GM23248 (cell line): ENCODE measurements around the gene LIN28B. TPM values are rescaled to one million over a fixed set of nuclear protein-coding genes. Genes with fewer than 3 reads are reported as not detected.

ENCODE experiments used
- DNase-seq: peaks from one replicate; pipeline ENCODE4 v3.0.0-alpha.2; 2015
- H2AFZ ChIP-seq: fragments of 200-600 bp; sonication (generic); 2 replicates; pipeline ENCODE4 v1.6.1; 2016; ENCODE audit warnings: antibody characterized with exemption
- H3F3A ChIP-seq: fragments of 200-600 bp; sonication (generic); 2 replicates; pipeline ENCODE4 v1.6.1; 2016; ENCODE audit warnings: mild to moderate bottlenecking, antibody characterized with exemption, mixed run types; ENCODE audit not compliant: insufficient read depth
- H3K27ac ChIP-seq: fragments of 200-600 bp; sonication (generic); 2 replicates; pipeline ENCODE4 v1.5.1; 2016; ENCODE audit warnings: mild to moderate bottlenecking
- H3K27me3 ChIP-seq: fragments of 200-600 bp; sonication (generic); replicated peaks from 2 replicates; pipeline ENCODE4 v1.6.1; 2016; ENCODE audit warnings: mild to moderate bottlenecking; ENCODE audit not compliant: insufficient read depth
- H3K36me3 ChIP-seq: fragments of 200-600 bp; sonication (generic); 2 replicates; pipeline ENCODE4 v1.6.1; 2016; ENCODE audit warnings: low read depth, mild to moderate bottlenecking
- H3K4me1 ChIP-seq: fragments of 200-600 bp; sonication (generic); 2 replicates; pipeline ENCODE4 v1.6.1; 2016; ENCODE audit warnings: mild to moderate bottlenecking; ENCODE audit not compliant: insufficient read depth
- H3K4me2 ChIP-seq: fragments of 200-600 bp; sonication (generic); one replicate; pipeline ENCODE4 v1.6.1; 2016; ENCODE audit warnings: mild to moderate bottlenecking; ENCODE audit not compliant: unreplicated experiment
- H3K4me3 ChIP-seq: fragments of 200-600 bp; sonication (generic); 2 replicates; pipeline ENCODE4 v1.5.1; 2016; ENCODE audit warnings: mild to moderate bottlenecking
- H3K79me2 ChIP-seq: fragments of 200-600 bp; sonication (generic); 2 replicates; pipeline ENCODE4 v1.6.1; 2016; ENCODE audit warnings: mild to moderate bottlenecking; ENCODE audit not compliant: insufficient read depth
- H3K9ac ChIP-seq: fragments of 200-600 bp; sonication (generic); 2 replicates; pipeline ENCODE4 v1.6.1; 2016; ENCODE audit warnings: mild to moderate bottlenecking
- H3K9me2 ChIP-seq: fragments of 200-600 bp; sonication (generic); 2 replicates; pipeline ENCODE4 v1.6.1; 2016; ENCODE audit warnings: mixed run types, mild to moderate bottlenecking, moderate library complexity; ENCODE audit not compliant: insufficient read depth
- H3K9me3 ChIP-seq: fragments of 200-600 bp; sonication (generic); one replicate; pipeline ENCODE4 v1.6.1; 2017; ENCODE audit warnings: low read depth
- H4K20me1 ChIP-seq: fragments of 200-600 bp; sonication (generic); 2 replicates; pipeline ENCODE4 v1.6.0; 2016; ENCODE audit not compliant: insufficient read depth
- EZH2 ChIP-seq: fragments of 200-600 bp; sonication (generic); IDR thresholded peaks from 2 replicates; pipeline ENCODE4 v1.6.1; 2018; ENCODE audit warnings: antibody characterized with exemption, mild to moderate bottlenecking; ENCODE audit not compliant: insufficient read depth, poor library complexity, severe bottlenecking
- EZH2phosphoT487 ChIP-seq: fragments of 200-600 bp; sonication (generic); IDR thresholded peaks from 2 replicates; pipeline ENCODE4 v1.6.1; 2018; ENCODE audit warnings: antibody characterized with exemption, moderate library complexity, mild to moderate bottlenecking, low read depth; ENCODE audit not compliant: insufficient read depth
- WGBS, 2 experiments: methylation state at CpG; one replicate each; pipeline ENCODE4 v1.1.6; 2015 to 2017; ENCODE audit warnings: low lambda C conversion rate in 2 of 2, low coverage in 1 of 2; ENCODE audit errors: missing lambda C conversion rate in 2 of 2; 5-methylcytosine and 5-hydroxymethylcytosine counted together
- in situ Hi-C: fragments of 300-500 bp; cut with MboI; formaldehyde crosslinking; loops from 2 replicates; pipeline ENCODE4 v1.15.0; 2020
- polyA plus RNA-seq: library from polyadenylated mRNA; unstranded; fragments of >200 nt; fragmentation: Nextera tagmentation; extraction: Ambion mirVana; gene quantifications from 2 replicates; pipeline ENCODE4 v1.2.1, GENCODE V29; 2016
- total RNA-seq: library from RNA; depleted of rRNA; stranded (reverse); fragments of >200 nt; shearing (Covaris generic); gene quantifications from 2 replicates; pipeline ENCODE4 v1.2.3, GENCODE V29; 2014

LIN28B gene
- total and polyA plus RNA-seq, 2 experiments from 2014 or later = not detected

GRCh38 chr6:104928141-104928540 lies 28.8 kb upstream of the LIN28B start:
- H3K9me3 ChIP-seq = no peaks in the 10 kb centered on the region
- no peaks in the 10 kb centered on the region for H3K79me2 ChIP-seq
- no peaks in the 10 kb centered on the region for H4K20me1 ChIP-seq
- DNase-seq = no peak
- H2AFZ ChIP-seq = no peak overlapping the region
- in situ Hi-C loops = no loop called here
- H3K4me1 ChIP-seq = no peaks in the 10 kb centered on the region
- H3K9me2 ChIP-seq = no peaks in the 10 kb centered on the region
- H3K27ac ChIP-seq = no peak overlapping the region
- H3K36me3 ChIP-seq = no peaks in the 10 kb centered on the region
- no peak overlapping the region for H3K4me2 ChIP-seq
- no peaks in the 10 kb centered on the region for H3F3A ChIP-seq
- TF ChIP-seq EZH2 = no peak
- TF ChIP-seq EZH2phosphoT487 = no peak
- H3K27me3 ChIP-seq = peaks cover 4% of the 10 kb centered on the region
- no peak overlapping the region for H3K4me3 ChIP-seq
- 21 to 24% methylated on average over 3 of the region's 3 CpGs for WGBS, 2 experiments
- no peak overlapping the region for H3K9ac ChIP-seq

GRCh38 chr6:104929353-104929752 lies 27.6 kb upstream of the LIN28B start:
- H3K9ac ChIP-seq = no peak overlapping the region
- H3K27me3 ChIP-seq = peaks cover 7% of the 10 kb centered on the region
- no peaks in the 10 kb centered on the region for H3K79me2 ChIP-seq
- no peaks in the 10 kb centered on the region for H3F3A ChIP-seq
- in situ Hi-C loops = no loop called here
- no peaks in the 10 kb centered on the region for H3K36me3 ChIP-seq
- DNase-seq = no peak
- H3K27ac ChIP-seq = no peak overlapping the region
- H2AFZ ChIP-seq = no peak overlapping the region
- no peaks in the 10 kb centered on the region for H3K9me2 ChIP-seq
- no peak overlapping the region for H3K4me3 ChIP-seq
- no peaks in the 10 kb centered on the region for H3K4me1 ChIP-seq
- no peaks in the 10 kb centered on the region for H3K9me3 ChIP-seq
- H3K4me2 ChIP-seq = no peak overlapping the region
- no peak for TF ChIP-seq EZH2phosphoT487
- no peak for TF ChIP-seq EZH2
- WGBS, 2 experiments = 46 to 54% methylated on average over 5 of the region's 5 CpGs
- no peaks in the 10 kb centered on the region for H4K20me1 ChIP-seq

DNA sequence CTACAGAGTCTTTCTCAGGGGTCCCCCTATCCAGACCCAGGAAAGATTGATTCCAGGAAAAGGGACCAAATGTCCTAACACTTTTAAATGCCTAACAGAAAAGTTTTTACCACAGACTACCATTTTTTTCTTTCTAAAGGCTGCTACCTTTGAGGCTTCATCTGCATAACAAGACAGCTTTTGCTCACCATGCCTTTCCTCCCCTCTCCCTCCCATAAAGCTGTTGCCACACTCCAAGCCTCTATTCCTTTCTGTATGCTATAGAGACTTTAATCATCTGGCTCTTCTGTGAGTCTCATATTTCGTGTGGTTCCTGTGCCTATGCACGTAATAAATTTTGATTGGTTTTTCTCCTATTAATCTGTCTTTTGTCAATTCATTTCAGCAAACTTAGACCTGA lies 26.0 kb upstream of the LIN28B start:
- Histone ChIP-seq H3K9ac (no peak overlapping the region), H2AFZ (no peak overlapping the region), H3F3A (no peaks in the 10 kb centered on the region), H4K20me1 (no peaks in the 10 kb centered on the region), H3K4me2 (no peak overlapping the region), H3K4me1 (no peaks in the 10 kb centered on the region), H3K9me2 (no peaks in the 10 kb centered on the region), H3K36me3 (no peaks in the 10 kb centered on the region), H3K27me3 (peaks cover 10% of the 10 kb centered on the region), H3K4me3 (no peak overlapping the region), H3K27ac (no peak overlapping the region), H3K79me2 (no peaks in the 10 kb centered on the region), H3K9me3 (no peaks in the 10 kb centered on the region)
- TF ChIP-seq EZH2phosphoT487 (no peak), EZH2 (no peak)
- in situ Hi-C loops = no loop called here
- DNase-seq = no peak
- WGBS, 2 experiments = 2 to 3% methylated on average over 2 of the region's 2 CpGs

DNA sequence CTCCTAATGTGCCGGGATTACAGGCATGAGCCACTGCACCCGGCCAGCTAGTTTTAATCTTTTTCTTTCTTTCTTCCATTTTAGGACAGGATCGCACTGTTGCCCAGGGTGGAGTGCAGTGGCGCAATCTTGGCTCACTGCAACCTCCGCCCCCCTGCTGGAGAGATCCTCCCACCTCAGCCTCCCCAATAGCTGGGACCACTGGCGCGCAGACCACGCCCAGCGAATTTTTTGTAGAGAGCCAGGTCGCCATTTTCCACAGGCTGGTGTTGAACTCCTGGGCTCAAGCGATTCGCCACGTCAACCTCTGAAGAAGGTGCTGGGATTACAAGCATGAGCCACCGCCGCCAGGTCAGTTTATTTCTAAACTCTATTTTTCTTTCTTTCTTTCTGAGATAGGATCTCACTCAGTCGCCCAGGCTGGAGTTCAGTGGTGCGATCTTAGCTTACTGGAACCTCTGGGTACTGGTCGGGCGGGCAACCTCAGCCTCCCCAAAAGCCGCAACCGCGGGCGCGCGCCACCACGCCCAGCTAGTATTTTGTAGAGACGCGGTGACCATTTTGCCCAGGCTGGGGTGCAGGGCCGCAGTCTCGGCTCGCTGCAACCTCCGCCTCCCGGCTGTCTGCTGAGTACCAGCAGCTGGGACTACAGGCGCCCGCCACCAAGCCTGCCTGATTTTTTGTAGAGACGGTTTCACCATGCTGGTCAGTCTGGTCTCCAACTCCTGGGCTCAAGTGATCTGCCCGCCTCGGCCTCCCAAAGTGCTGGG lies 20.0 kb upstream of the LIN28B start:
- Histone ChIP-seq H3K4me1 (no peaks in the 10 kb centered on the region), H3K79me2 (no peaks in the 10 kb centered on the region), H3K4me2 (no peak overlapping the region), H3F3A (no peaks in the 10 kb centered on the region; the same call in 1 of the 2 replicates), H3K36me3 (no peaks in the 10 kb centered on the region), H3K9me2 (no peaks in the 10 kb centered on the region), H3K9me3 (no peaks in the 10 kb centered on the region), H3K27me3 (peaks cover 33% of the 10 kb centered on the region), H2AFZ (no peak overlapping the region), H3K4me3 (no peak overlapping the region), H3K27ac (no peak overlapping the region), H3K9ac (no peak overlapping the region), H4K20me1 (no peaks in the 10 kb centered on the region)
- in situ Hi-C loops = no loop called here
- 90% methylated on average over 37 to 38 of the region's 38 CpGs for WGBS, 2 experiments
- DNase-seq = no peak
- TF ChIP-seq EZH2phosphoT487 = no peak
- no peak for TF ChIP-seq EZH2
